ENCODE results near the gene GANAB.

DNA sequence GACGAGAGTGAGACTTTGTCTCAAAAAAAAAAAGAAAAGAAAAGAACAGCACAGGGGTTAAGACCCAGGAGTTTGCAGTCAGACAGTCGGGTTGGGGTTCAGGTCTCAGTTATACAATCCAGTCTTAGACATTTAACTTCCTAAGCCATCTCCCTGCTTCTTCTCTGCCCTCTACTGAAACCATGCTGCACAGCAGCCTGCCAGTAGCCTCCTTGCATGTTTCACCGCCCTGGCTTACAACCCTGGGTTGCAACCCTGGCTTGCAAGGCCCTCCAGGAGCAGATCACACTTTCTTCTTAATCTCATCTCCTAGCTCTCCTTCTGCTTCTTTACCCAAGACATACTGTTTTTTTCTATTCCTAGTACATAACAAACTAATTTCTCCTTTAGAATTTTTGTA, 18.7 kb downstream of the GANAB start:
- TF ChIP-seq POLR2A (IDR thresholded peaks at IDR 0.05) (no peak), CTCF (IDR thresholded peaks at IDR 0.05) (no peak)

All from right lobe of liver (tissue), 4 donors.